Neural crest cell (in vitro differentiated cells): ENCODE results near the gene HDGFL3. TPM values are rescaled to one million over a fixed set of nuclear protein-coding genes. Genes with fewer than 3 reads are reported as not detected.

Source experiments
- DNase-seq: peaks from one replicate; pipeline ENCODE4 v3.0.0; 2021; ENCODE audit warnings: low read depth, mixed read lengths, low spot score
- H3K27ac Mint-ChIP-seq: one replicate; pipeline ENCODE4 v1.8.0; 2021; ENCODE audit warnings: mild to moderate bottlenecking, mixed read lengths; ENCODE audit not compliant: unreplicated experiment
- H3K27me3 Mint-ChIP-seq: 2 replicates; pipeline ENCODE4 v1.8.0; 2021; ENCODE audit warnings: low read depth, mild to moderate bottlenecking, mixed read lengths
- H3K36me3 Mint-ChIP-seq: 2 replicates; pipeline ENCODE4 v1.8.0; 2021; ENCODE audit warnings: low read depth, mild to moderate bottlenecking, mixed read lengths
- H3K4me1 Mint-ChIP-seq: 2 replicates; pipeline ENCODE4 v1.8.0; 2021; ENCODE audit warnings: mixed read lengths
- H3K4me3 Mint-ChIP-seq: one replicate; pipeline ENCODE4 v1.8.0; 2021; ENCODE audit warnings: mild to moderate bottlenecking, mixed read lengths
- H3K9me3 Mint-ChIP-seq: 2 replicates; pipeline ENCODE4 v1.8.0; 2021; ENCODE audit warnings: mixed read lengths
- CTCF ChIP-seq: fragments of 200-600 bp; sonication (generic); conservative IDR thresholded peaks from 2 replicates; pipeline ENCODE4 v1.5.0; 2021; ENCODE audit warnings: antibody characterized with exemption, mild to moderate bottlenecking
- total RNA-seq: library from RNA; stranded (reverse); gene quantifications from 2 replicates; pipeline ENCODE4 v1.2.1, GENCODE V29; 2021

Gene HDGFL3
- total RNA-seq, 1 donor from 2014 or later = 127 TPM

DNA sequence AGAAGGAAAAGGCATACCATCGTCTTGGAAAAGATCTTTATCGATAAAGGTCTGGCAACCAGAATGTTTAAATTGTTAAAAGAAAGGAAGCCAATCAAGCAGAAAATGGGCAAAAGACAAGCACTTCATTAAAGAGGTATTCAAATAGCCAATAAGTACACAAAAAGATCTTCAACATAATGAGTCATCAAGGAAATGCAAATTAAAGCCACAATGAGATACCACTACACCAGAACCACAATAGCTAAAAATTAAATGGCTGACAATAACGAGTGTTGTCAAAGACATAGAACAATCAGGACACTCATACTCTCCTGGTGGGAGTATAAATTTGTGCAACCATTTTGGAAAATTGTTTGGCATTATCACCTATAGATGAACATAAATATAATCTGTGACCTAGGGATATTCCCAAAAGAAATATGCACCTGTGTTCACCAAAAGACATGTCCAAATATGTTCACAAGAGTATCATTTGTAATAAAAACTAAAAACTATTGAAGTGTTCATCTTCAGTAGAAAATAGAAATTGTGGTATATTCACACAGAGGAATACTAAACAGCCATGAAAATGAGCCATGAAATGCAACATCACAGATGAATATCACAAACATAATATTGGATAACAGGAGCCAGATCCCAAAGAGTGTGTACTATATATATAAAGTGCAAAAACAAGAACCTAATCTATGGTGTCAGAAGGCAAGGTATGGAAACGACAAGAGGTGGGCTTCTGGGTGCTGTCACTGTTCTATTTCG is 126.2 kb downstream of the HDGFL3 start:
- H3K27ac Mint-ChIP-seq = no peak overlapping the region
- H3K4me1 Mint-ChIP-seq = peaks cover 14% of the 10 kb centered on the region
- H3K9me3 Mint-ChIP-seq = no peaks in the 10 kb centered on the region
- no peak for TF ChIP-seq CTCF
- DNase-seq = no peak
- no peak overlapping the region for H3K4me3 Mint-ChIP-seq
- no peaks in the 10 kb centered on the region for H3K36me3 Mint-ChIP-seq
- H3K27me3 Mint-ChIP-seq = peaks cover 15% of the 10 kb centered on the region

- no peak overlapping the region for H3K4me3 Mint-ChIP-seq
- peaks cover 6% of the 10 kb centered on the region for H3K36me3 Mint-ChIP-seq
- peaks cover 10% of the 10 kb centered on the region for H3K9me3 Mint-ChIP-seq
- peaks cover 14% of the 10 kb centered on the region for H3K4me1 Mint-ChIP-seq
- no peak overlapping the region for H3K27ac Mint-ChIP-seq
- DNase-seq = no peak
- H3K27me3 Mint-ChIP-seq = peaks cover 15% of the 10 kb centered on the region
- no peak for TF ChIP-seq CTCF
Observed at GRCh38 chr15:83078712-83079111, 128.9 kb downstream of the HDGFL3 start.

Other genes starting within 250 kb of the HDGFL3 start
- gene RAMAC, start 221.6 kb downstream of the HDGFL3 start, total RNA-seq = 25.4 and 29.7 TPM in 2 replicates
- gene C15orf40, start 196.2 kb downstream of the HDGFL3 start, total RNA-seq = 23.1 and 26.7 TPM in 2 replicates
- 37.8 and 43.1 TPM in 2 replicates for gene BTBD1, start 140.6 kb downstream of the HDGFL3 start, total RNA-seq
- 0.16 and 0.25 TPM in 2 replicates for gene TM6SF1, start 100.2 kb downstream of the HDGFL3 start, total RNA-seq
- gene BNC1, start 76.8 kb upstream of the HDGFL3 start, total RNA-seq = 0.25 and 0.35 TPM in 2 replicates
- 0.91 and 1.4 TPM in 2 replicates for gene SH3GL3, start 239.5 kb upstream of the HDGFL3 start, total RNA-seq